ENCODE results near the gene TCF25. TPM values are rescaled to one million over a fixed set of nuclear protein-coding genes. Genes with fewer than 3 reads are reported as not detected.

Gene TCF25
- total and polyA plus RNA-seq, 5 donors from 2014 or later = 75.2 to 431 (median 78.5) TPM

GRCh38 chr16:89842471-89843408 lies 30.7 kb upstream of the TCF25 start:
- no peaks in the 10 kb centered on the region for H3K9me3 Mint-ChIP-seq
- H3K27ac ChIP-seq (ENCODE audit: insufficient read depth, low read length, poor library complexity, severe bottlenecking) = no peak overlapping the region
- peaks cover 11% of the 10 kb centered on the region for H3K4me1 ChIP-seq (ENCODE audit: control insufficient read depth, insufficient read depth, low read length, poor library complexity, severe bottlenecking)
- no peaks in the 10 kb centered on the region for H3K36me3 ChIP-seq (ENCODE audit: control insufficient read depth, insufficient read depth, low read length)
- DNase-seq (no peak), ATAC-seq (ENCODE audit: low read depth in 2 of 2) (no peak)
- peaks cover 5% of the 10 kb centered on the region for H3K27me3 Mint-ChIP-seq
- no peaks in the 10 kb centered on the region for H3K27me3 ChIP-seq (ENCODE audit: control insufficient read depth, insufficient read depth, low read length)
- H3K4me3 Mint-ChIP-seq = no peak overlapping the region
- H3K27ac Mint-ChIP-seq = no peak overlapping the region
- H3K36me3 Mint-ChIP-seq = no peaks in the 10 kb centered on the region
- H3K4me1 Mint-ChIP-seq = peaks cover 0 to 20% (median 0%) of the 10 kb centered on the region in 4 donors
- no peaks in the 10 kb centered on the region for H3K9me3 ChIP-seq (ENCODE audit: control insufficient read depth in 2 of 2, low read length in 2 of 2)
- H3K4me3 ChIP-seq (ENCODE audit: low read depth, low read length) = no peak overlapping the region

GRCh38 chr16:89843409-89844350 lies 29.7 kb upstream of the TCF25 start:
- no peaks in the 10 kb centered on the region for H3K9me3 Mint-ChIP-seq
- H3K27ac ChIP-seq (ENCODE audit: insufficient read depth, low read length, poor library complexity, severe bottlenecking) = no peak overlapping the region
- H3K27ac Mint-ChIP-seq = no peak overlapping the region
- H3K4me3 ChIP-seq (ENCODE audit: low read depth, low read length) = no peak overlapping the region
- DNase-seq = no peak
- ATAC-seq (ENCODE audit: low read depth in 2 of 2) = no peak
- no peak overlapping the region for H3K4me3 Mint-ChIP-seq
- peaks cover 5% of the 10 kb centered on the region for H3K4me1 ChIP-seq (ENCODE audit: control insufficient read depth, insufficient read depth, low read length, poor library complexity, severe bottlenecking)
- H3K36me3 ChIP-seq (ENCODE audit: control insufficient read depth, insufficient read depth, low read length) = no peaks in the 10 kb centered on the region
- no peaks in the 10 kb centered on the region for H3K36me3 Mint-ChIP-seq
- no peaks in the 10 kb centered on the region for H3K27me3 ChIP-seq (ENCODE audit: control insufficient read depth, insufficient read depth, low read length)
- peaks cover 5% of the 10 kb centered on the region for H3K27me3 Mint-ChIP-seq
- H3K9me3 ChIP-seq (ENCODE audit: control insufficient read depth in 2 of 2, low read length in 2 of 2) = no peaks in the 10 kb centered on the region
- H3K4me1 Mint-ChIP-seq = peaks cover 0 to 15% (median 0%) of the 10 kb centered on the region in 4 donors

GRCh38 chr16:89844739-89845339 lies 28.6 kb upstream of the TCF25 start:
- DNase-seq (no peak), ATAC-seq (ENCODE audit: low read depth in 2 of 2) (no peak)
- Mint-ChIP-seq H3K36me3 (no peaks in the 10 kb centered on the region), H3K4me1 (peaks cover 0 to 11% (median 0%) of the 10 kb centered on the region in 4 donors), H3K27me3 (peaks cover 5% of the 10 kb centered on the region), H3K9me3 (no peaks in the 10 kb centered on the region), H3K27ac (no peak overlapping the region), H3K4me3 (no peak overlapping the region)
- no peak overlapping the region for H3K27ac ChIP-seq (ENCODE audit: insufficient read depth, low read length, poor library complexity, severe bottlenecking)
- H3K9me3 ChIP-seq (ENCODE audit: control insufficient read depth in 2 of 2, low read length in 2 of 2) = no peaks in the 10 kb centered on the region
- H3K4me3 ChIP-seq (ENCODE audit: low read depth, low read length) = no peak overlapping the region
- H3K27me3 ChIP-seq (ENCODE audit: control insufficient read depth, insufficient read depth, low read length) = no peaks in the 10 kb centered on the region
- no peaks in the 10 kb centered on the region for H3K36me3 ChIP-seq (ENCODE audit: control insufficient read depth, insufficient read depth, low read length)
- peaks cover 5% of the 10 kb centered on the region for H3K4me1 ChIP-seq (ENCODE audit: control insufficient read depth, insufficient read depth, low read length, poor library complexity, severe bottlenecking)

- no peaks in the 10 kb centered on the region for H3K36me3 Mint-ChIP-seq
- H3K36me3 ChIP-seq (ENCODE audit: control insufficient read depth, insufficient read depth, low read length) = no peaks in the 10 kb centered on the region
- peaks cover 5% of the 10 kb centered on the region for H3K4me1 ChIP-seq (ENCODE audit: control insufficient read depth, insufficient read depth, low read length, poor library complexity, severe bottlenecking)
- no peak overlapping the region for H3K4me3 ChIP-seq (ENCODE audit: low read depth, low read length)
- no peak overlapping the region for H3K27ac ChIP-seq (ENCODE audit: insufficient read depth, low read length, poor library complexity, severe bottlenecking)
- no peak overlapping the region for H3K4me3 Mint-ChIP-seq
- peak in 1 of 2 donors; percentile 57 for ATAC-seq (ENCODE audit: low read depth in 2 of 2)
- H3K9me3 ChIP-seq (ENCODE audit: control insufficient read depth in 2 of 2, low read length in 2 of 2) = no peaks in the 10 kb centered on the region
- peaks cover 5% of the 10 kb centered on the region for H3K27me3 Mint-ChIP-seq
- H3K27ac Mint-ChIP-seq = no peak overlapping the region
- peaks cover 0 to 11% (median 0%) of the 10 kb centered on the region in 4 donors for H3K4me1 Mint-ChIP-seq
- peak in 1 of 3 donors; percentile 29 for DNase-seq
- no peaks in the 10 kb centered on the region for H3K9me3 Mint-ChIP-seq
- H3K27me3 ChIP-seq (ENCODE audit: control insufficient read depth, insufficient read depth, low read length) = no peaks in the 10 kb centered on the region
Observed at GRCh38 chr16:89845417-89845816, 28.0 kb upstream of the TCF25 start.

GRCh38 chr16:89847051-89847939 lies 26.1 kb upstream of the TCF25 start:
- H3K27ac ChIP-seq (ENCODE audit: insufficient read depth, low read length, poor library complexity, severe bottlenecking) = no peak overlapping the region
- H3K36me3 ChIP-seq (ENCODE audit: control insufficient read depth, insufficient read depth, low read length) = no peaks in the 10 kb centered on the region
- H3K4me3 Mint-ChIP-seq = no peak overlapping the region
- peaks cover 5% of the 10 kb centered on the region for H3K27me3 Mint-ChIP-seq
- no peaks in the 10 kb centered on the region for H3K9me3 Mint-ChIP-seq
- peaks cover 0 to 11% (median 0%) of the 10 kb centered on the region in 4 donors for H3K4me1 Mint-ChIP-seq
- ATAC-seq (ENCODE audit: low read depth in 2 of 2) (no peak), DNase-seq (no peak)
- H3K27me3 ChIP-seq (ENCODE audit: control insufficient read depth, insufficient read depth, low read length) = no peaks in the 10 kb centered on the region
- no peak overlapping the region for H3K4me3 ChIP-seq (ENCODE audit: low read depth, low read length)
- H3K36me3 Mint-ChIP-seq = no peaks in the 10 kb centered on the region
- H3K27ac Mint-ChIP-seq = no peak overlapping the region
- no peaks in the 10 kb centered on the region for H3K9me3 ChIP-seq (ENCODE audit: control insufficient read depth in 2 of 2, low read length in 2 of 2)
- H3K4me1 ChIP-seq (ENCODE audit: control insufficient read depth, insufficient read depth, low read length, poor library complexity, severe bottlenecking) = peaks cover 5% of the 10 kb centered on the region

- Mint-ChIP-seq H3K9me3 (no peaks in the 10 kb centered on the region), H3K27ac (no peak overlapping the region), H3K27me3 (no peaks in the 10 kb centered on the region), H3K36me3 (no peaks in the 10 kb centered on the region), H3K4me1 (peaks cover 0 to 11% (median 0%) of the 10 kb centered on the region in 4 donors), H3K4me3 (no peak overlapping the region)
- peaks cover 5% of the 10 kb centered on the region for H3K4me1 ChIP-seq (ENCODE audit: control insufficient read depth, insufficient read depth, low read length, poor library complexity, severe bottlenecking)
- H3K27me3 ChIP-seq (ENCODE audit: control insufficient read depth, insufficient read depth, low read length) = no peaks in the 10 kb centered on the region
- no peaks in the 10 kb centered on the region for H3K9me3 ChIP-seq (ENCODE audit: control insufficient read depth in 2 of 2, low read length in 2 of 2)
- no peak overlapping the region for H3K4me3 ChIP-seq (ENCODE audit: low read depth, low read length)
- ATAC-seq (ENCODE audit: low read depth in 2 of 2) = no peak
- H3K27ac ChIP-seq (ENCODE audit: insufficient read depth, low read length, poor library complexity, severe bottlenecking) = no peak overlapping the region
- H3K36me3 ChIP-seq (ENCODE audit: control insufficient read depth, insufficient read depth, low read length) = no peaks in the 10 kb centered on the region
- no peak for DNase-seq
Observed at GRCh38 chr16:89847940-89848297, 25.5 kb upstream of the TCF25 start.

- H3K4me1 ChIP-seq (ENCODE audit: control insufficient read depth, insufficient read depth, low read length, poor library complexity, severe bottlenecking) = peaks cover 5% of the 10 kb centered on the region
- H3K4me1 Mint-ChIP-seq = peaks cover 0 to 11% (median 0%) of the 10 kb centered on the region in 4 donors
- no peaks in the 10 kb centered on the region for H3K36me3 Mint-ChIP-seq
- no peak for ATAC-seq (ENCODE audit: low read depth in 2 of 2)
- no peak overlapping the region for H3K27ac ChIP-seq (ENCODE audit: insufficient read depth, low read length, poor library complexity, severe bottlenecking)
- H3K27ac Mint-ChIP-seq = no peak overlapping the region
- no peaks in the 10 kb centered on the region for H3K9me3 Mint-ChIP-seq
- no peak for DNase-seq
- no peaks in the 10 kb centered on the region for H3K9me3 ChIP-seq (ENCODE audit: control insufficient read depth in 2 of 2, low read length in 2 of 2)
- H3K36me3 ChIP-seq (ENCODE audit: control insufficient read depth, insufficient read depth, low read length) = no peaks in the 10 kb centered on the region
- H3K27me3 Mint-ChIP-seq = no peaks in the 10 kb centered on the region
- no peaks in the 10 kb centered on the region for H3K27me3 ChIP-seq (ENCODE audit: control insufficient read depth, insufficient read depth, low read length)
- no peak overlapping the region for H3K4me3 Mint-ChIP-seq
- H3K4me3 ChIP-seq (ENCODE audit: low read depth, low read length) = no peak overlapping the region
Observed at GRCh38 chr16:89848974-89849373, 24.4 kb upstream of the TCF25 start.
